ACC112 (cell line): ENCODE results near the gene HERC3.

Source experiments
- H2AFZ ChIP-seq: fragments of 200-600 bp; sonication (generic); one replicate; pipeline ENCODE4 v1.6.0; 2017; ENCODE audit warnings: antibody characterized with exemption, low read length; ENCODE audit not compliant: unreplicated experiment
- H3K27ac ChIP-seq: fragments of 200-600 bp; sonication (generic); 2 replicates; pipeline ENCODE4 v1.5.1; 2014; ENCODE audit warnings: low read depth, mild to moderate bottlenecking, antibody characterized with exemption, low read length, moderate library complexity
- H3K27me3 ChIP-seq: fragments of 200-600 bp; sonication (generic); 2 replicates; pipeline ENCODE4 v1.6.1; 2014; ENCODE audit warnings: mild to moderate bottlenecking, antibody characterized with exemption, low read length, moderate library complexity, mixed read lengths; ENCODE audit not compliant: insufficient read depth
- H3K36me3 ChIP-seq: fragments of 200-600 bp; sonication (generic); 2 replicates; pipeline ENCODE4 v1.6.1; 2016; ENCODE audit warnings: mild to moderate bottlenecking, antibody characterized with exemption, low read length, moderate library complexity, mixed read lengths; ENCODE audit not compliant: insufficient read depth
- H3K4me1 ChIP-seq: fragments of 200-600 bp; sonication (generic); one replicate; pipeline ENCODE4 v1.6.1; 2016; ENCODE audit warnings: low read length, mixed read lengths; ENCODE audit not compliant: insufficient read depth, unreplicated experiment, control insufficient read depth
- H3K4me3 ChIP-seq: fragments of 200-600 bp; sonication (generic); 2 replicates; pipeline ENCODE4 v1.5.1; 2014; ENCODE audit warnings: mild to moderate bottlenecking, low read depth, low read length
- H3K79me2 ChIP-seq: fragments of 200-600 bp; sonication (generic); one replicate; pipeline ENCODE4 v1.6.0; 2016; ENCODE audit warnings: low read length; ENCODE audit not compliant: control insufficient read depth, unreplicated experiment, insufficient read depth

The HERC3 gene

DNA sequence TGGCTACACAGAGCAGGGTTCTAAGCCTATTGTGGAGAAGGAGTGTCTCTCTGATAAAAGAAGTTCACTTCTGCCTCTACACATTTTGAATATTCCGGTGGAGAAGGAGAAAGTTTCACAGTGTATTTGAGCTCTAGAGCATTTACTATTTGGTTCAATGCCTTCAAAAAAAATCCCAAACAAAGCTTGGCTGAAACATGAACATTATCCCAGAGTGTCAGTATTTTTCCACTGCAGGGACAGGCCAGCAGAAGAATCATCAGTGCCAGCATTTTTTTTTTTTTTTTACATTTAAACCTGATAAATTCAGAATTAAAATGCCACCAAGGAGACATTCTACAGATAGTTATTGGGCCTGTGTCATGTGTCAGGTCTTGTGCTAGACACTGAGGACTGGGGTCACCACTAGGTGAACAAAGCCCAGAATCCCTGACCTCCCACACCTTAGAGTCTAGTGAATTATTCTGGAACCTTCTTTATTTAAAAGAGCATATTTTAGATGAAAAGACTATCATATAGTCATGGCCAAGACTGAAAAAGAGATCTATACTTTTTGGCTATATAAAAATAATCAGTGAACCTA is 153.4 kb downstream of the HERC3 start:
- Histone ChIP-seq H3K79me2 (no peaks in the 10 kb centered on the region), H3K27me3 (no peaks in the 10 kb centered on the region), H3K4me1 (peaks cover 5% of the 10 kb centered on the region), H3K27ac (no peak overlapping the region), H3K4me3 (no peak overlapping the region), H2AFZ (no peak overlapping the region), H3K36me3 (peaks cover 38% of the 10 kb centered on the region)

GRCh38 chr4:88746206-88746605 is 153.9 kb downstream of the HERC3 start:
- Histone ChIP-seq H3K79me2 (no peaks in the 10 kb centered on the region), H2AFZ (no peak overlapping the region), H3K27ac (no peak overlapping the region), H3K27me3 (no peaks in the 10 kb centered on the region), H3K4me1 (peaks cover 5% of the 10 kb centered on the region), H3K36me3 (peaks cover 38% of the 10 kb centered on the region), H3K4me3 (no peak overlapping the region)

DNA sequence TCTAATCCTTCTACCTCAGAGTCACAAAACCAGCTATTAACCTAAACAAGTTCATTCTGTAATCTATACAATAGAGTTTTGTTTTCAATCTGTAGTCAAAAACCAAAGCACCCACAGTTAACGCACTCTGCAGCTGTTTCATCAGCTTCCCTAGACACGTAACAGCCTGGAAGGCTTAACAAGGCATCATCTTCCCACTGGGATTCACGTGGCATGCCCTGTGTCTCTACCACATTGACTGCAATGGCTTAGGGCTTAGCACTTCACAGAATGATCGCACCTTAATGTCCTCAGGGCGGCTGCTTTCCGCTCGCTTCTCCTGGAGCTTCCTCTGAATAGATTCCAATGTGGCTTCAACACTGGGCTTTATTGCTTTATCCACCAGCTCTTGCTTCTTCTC is 155.1 kb downstream of the HERC3 start:
- no peaks in the 10 kb centered on the region for H3K27me3 ChIP-seq
- H3K4me1 ChIP-seq: peaks cover 5% of the 10 kb centered on the region
- H3K36me3 ChIP-seq: peaks cover 38% of the 10 kb centered on the region
- no peak overlapping the region for H3K4me3 ChIP-seq
- no peak overlapping the region for H3K27ac ChIP-seq
- H3K79me2 ChIP-seq: no peaks in the 10 kb centered on the region
- no peak overlapping the region for H2AFZ ChIP-seq

DNA sequence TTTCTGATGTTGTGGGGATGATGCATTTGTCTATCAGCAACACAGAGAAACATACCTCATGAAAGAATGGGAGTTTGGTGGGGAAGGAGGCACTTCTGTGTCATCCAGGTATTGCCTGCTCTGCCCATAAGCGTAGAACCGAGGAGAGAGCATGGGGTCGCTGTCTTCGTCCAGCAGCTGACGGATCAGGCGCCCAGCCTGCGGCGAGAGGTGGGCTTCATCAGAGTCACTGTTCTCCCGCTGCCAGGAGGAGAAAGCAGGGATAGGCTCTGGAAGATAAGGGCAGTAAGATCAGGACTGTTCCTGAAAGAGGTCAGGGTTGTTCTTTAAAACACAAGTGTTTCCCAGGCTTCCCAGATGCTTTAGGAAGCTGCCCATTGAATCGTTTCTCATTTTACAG is 158.1 kb downstream of the HERC3 start:
- no peak overlapping the region for H3K27ac ChIP-seq
- no peaks in the 10 kb centered on the region for H3K4me1 ChIP-seq
- peaks cover 34% of the 10 kb centered on the region for H3K36me3 ChIP-seq
- no peaks in the 10 kb centered on the region for H3K27me3 ChIP-seq
- no peak overlapping the region for H3K4me3 ChIP-seq
- H3K79me2 ChIP-seq: no peaks in the 10 kb centered on the region
- no peak overlapping the region for H2AFZ ChIP-seq

DNA sequence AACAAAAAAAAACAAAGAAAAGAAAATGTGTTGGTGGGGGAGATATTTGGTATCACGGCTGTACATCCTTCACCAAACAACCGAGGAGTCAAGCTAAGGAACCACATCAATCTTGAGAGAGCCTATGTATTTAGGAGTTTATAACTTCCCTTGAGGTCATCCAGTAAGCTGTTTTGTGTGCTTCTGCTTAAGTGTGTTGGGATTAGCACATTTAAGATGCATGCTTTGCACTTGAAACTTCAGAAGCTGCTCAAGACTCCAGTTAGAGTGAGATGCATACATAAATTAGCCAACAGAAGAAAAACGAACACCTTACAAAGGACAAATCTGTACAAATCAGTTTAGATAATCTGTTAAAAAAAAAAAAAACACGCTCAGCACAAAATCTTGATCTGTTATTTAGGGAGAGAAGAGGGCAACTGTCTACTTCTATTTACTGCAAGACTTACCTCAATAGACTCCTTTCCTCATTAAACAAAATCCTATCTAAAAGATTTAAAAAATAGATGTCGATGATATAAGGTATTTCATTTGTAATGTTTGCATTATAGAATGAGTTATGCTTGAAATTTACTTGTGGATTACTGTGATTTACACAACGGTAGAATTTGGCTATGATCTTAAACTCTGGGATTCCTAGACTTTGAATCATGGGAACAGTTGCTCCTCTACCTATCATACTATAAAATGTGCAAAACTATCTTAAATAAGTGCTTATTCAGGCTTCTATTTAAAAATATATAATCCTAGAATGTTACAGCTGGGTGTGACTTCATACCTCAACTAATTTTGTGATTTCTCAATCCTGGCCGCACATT is 159.2 kb downstream of the HERC3 start:
- H3K4me3 ChIP-seq: no peak overlapping the region

GRCh38 chr4:88752076-88752463 is 159.8 kb downstream of the HERC3 start:
- Histone ChIP-seq H3K79me2 (no peaks in the 10 kb centered on the region), H3K27ac (no peak overlapping the region), H3K36me3 (peaks cover 21% of the 10 kb centered on the region), H3K4me1 (peaks cover 7% of the 10 kb centered on the region), H2AFZ (no peak overlapping the region), H3K4me3 (no peak overlapping the region), H3K27me3 (no peaks in the 10 kb centered on the region)

More for the DNA sequence above, 159.2 kb downstream of the HERC3 start:
- H3K27ac ChIP-seq: no peak overlapping the region
- H3K36me3 ChIP-seq: peaks cover 27% of the 10 kb centered on the region
- H3K4me1 ChIP-seq: peaks cover 1% of the 10 kb centered on the region
- no peaks in the 10 kb centered on the region for H3K79me2 ChIP-seq
- no peak overlapping the region for H2AFZ ChIP-seq
- H3K27me3 ChIP-seq: no peaks in the 10 kb centered on the region

DNA sequence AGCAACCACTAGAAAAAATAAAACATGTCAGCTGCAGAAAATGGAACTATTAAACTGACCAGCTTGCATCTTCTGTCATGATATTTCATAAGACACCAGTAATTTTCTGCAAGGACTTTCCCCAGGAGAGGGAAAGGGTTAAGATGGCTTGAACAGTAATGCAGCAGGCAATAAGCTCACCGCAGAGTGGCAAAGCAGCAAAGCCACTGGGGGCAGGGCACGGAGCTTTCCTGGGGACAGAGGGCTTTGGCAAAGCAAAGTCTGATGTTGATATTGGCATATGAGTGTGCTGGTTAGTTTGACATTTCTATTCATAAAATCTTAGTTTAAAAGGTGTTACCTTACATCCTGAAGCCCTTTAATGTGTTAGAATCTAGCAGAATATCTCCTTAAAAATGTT is 160.5 kb downstream of the HERC3 start:
- Histone ChIP-seq H3K4me3 (no peak overlapping the region), H2AFZ (no peak overlapping the region), H3K27ac (no peak overlapping the region), H3K4me1 (peaks cover 13% of the 10 kb centered on the region), H3K36me3 (peaks cover 15% of the 10 kb centered on the region), H3K27me3 (no peaks in the 10 kb centered on the region), H3K79me2 (no peaks in the 10 kb centered on the region)

- H2AFZ ChIP-seq: no peak overlapping the region
- no peak overlapping the region for H3K27ac ChIP-seq
- peaks cover 24% of the 10 kb centered on the region for H3K4me1 ChIP-seq
- H3K79me2 ChIP-seq: no peaks in the 10 kb centered on the region
- no peak overlapping the region for H3K4me3 ChIP-seq
- H3K36me3 ChIP-seq: peaks cover 15% of the 10 kb centered on the region
- H3K27me3 ChIP-seq: no peaks in the 10 kb centered on the region
Observed at GRCh38 chr4:88753658-88754571, 161.6 kb downstream of the HERC3 start.

- H3K79me2 ChIP-seq: no peaks in the 10 kb centered on the region
- no peak overlapping the region for H2AFZ ChIP-seq
- H3K27ac ChIP-seq: no peak overlapping the region
- peaks cover 33% of the 10 kb centered on the region for H3K4me1 ChIP-seq
- no peak overlapping the region for H3K4me3 ChIP-seq
- no peaks in the 10 kb centered on the region for H3K27me3 ChIP-seq
- peaks cover 9% of the 10 kb centered on the region; the same call in 1 of the 2 replicates for H3K36me3 ChIP-seq
Observed at GRCh38 chr4:88754796-88755195, 162.5 kb downstream of the HERC3 start.

DNA sequence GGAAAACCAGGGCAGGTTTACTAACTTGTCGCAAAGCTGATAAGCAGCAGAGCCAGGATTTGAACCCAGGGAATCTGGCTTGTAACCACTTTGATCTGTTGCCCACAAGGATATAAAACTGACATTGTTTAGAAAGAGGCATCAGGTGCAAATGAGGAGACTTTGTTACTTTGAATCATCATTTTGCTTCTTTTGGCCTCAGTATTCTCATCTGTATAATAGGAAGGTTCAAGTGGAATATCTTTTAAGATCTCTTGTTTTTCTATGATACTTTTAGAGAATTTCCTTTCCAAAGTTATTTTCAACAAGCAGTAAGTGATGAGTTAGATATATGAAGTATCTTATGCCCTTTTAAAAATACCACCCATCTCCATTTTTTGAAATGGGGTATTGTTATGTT is 163.2 kb downstream of the HERC3 start:
- no peaks in the 10 kb centered on the region for H3K27me3 ChIP-seq
- H3K4me1 ChIP-seq: peaks cover 35% of the 10 kb centered on the region
- H3K27ac ChIP-seq: no peak overlapping the region
- no peaks in the 10 kb centered on the region for H3K79me2 ChIP-seq
- H2AFZ ChIP-seq: no peak overlapping the region
- H3K36me3 ChIP-seq: peaks cover 2% of the 10 kb centered on the region; the same call in 1 of the 2 replicates
- no peak overlapping the region for H3K4me3 ChIP-seq
